Pancreas (tissue), 10 donors: ENCODE results near the gene CCDC159. TPM values are rescaled to one million over a fixed set of nuclear protein-coding genes. Genes with fewer than 3 reads are reported as not detected.
"Not testable (repeated sequence)": the region's sequence is repeated elsewhere in the genome, so short reads cannot be mapped to it uniquely, and the experiment has no call there.

Source experiments
- ATAC-seq, 4 donors: fragments of 200-7000 bp; cut with Tn5 transposase; one replicate each; pipeline versions ENCODE4 v1.8.0 to v1.9.1; 2020; ENCODE audit warnings: mild to moderate bottlenecking in 4 of 4, moderate library complexity in 4 of 4
- DNase-seq, 6 donors: peaks; one replicate each; pipeline ENCODE4 v3.0.0-alpha.2; 2020
- FAIRE-seq: peaks from 2 replicates; lab custom pipeline; 2012; peaks lifted over from hg19 to GRCh38; lab: Jason Lieb, UNC
- H3K27ac ChIP-seq, 4 donors: fragments of 200-600 bp; sonication (generic); 1 replicate in 3 of 4; 2 replicates in 1 of 4; pipeline versions ENCODE4 v1.5.0 to v1.8.0; 2020
- H3K27me3 ChIP-seq, 4 donors: fragments of 200-600 bp; one replicate each; pipeline ENCODE4 v1.8.0; 2021
- H3K36me3 ChIP-seq, 3 donors: fragments of 200-600 bp; sonication (generic) in 1 of 3; one replicate each; pipeline versions ENCODE4 v1.5.0 to v1.8.0; 2020 to 2021
- H3K4me1 ChIP-seq, 3 donors: fragments of 200-600 bp; one replicate each; pipeline ENCODE4 v1.8.0; 2021
- H3K4me3 ChIP-seq, 4 donors: fragments of 200-600 bp; sonication (generic) in 2 of 4; one replicate each; pipeline versions ENCODE4 v1.5.0 to v1.8.0; 2020 to 2021
- H3K9me3 ChIP-seq, 4 donors: fragments of 200-600 bp; one replicate each; pipeline ENCODE4 v1.8.0; 2021
- WGBS, 2 donors: extraction: QIAGEN DNeasy Blood & Tissue Kit; methylation state at CpG; one replicate each; pipeline ENCODE4 v1.1.7; 2013; 5-methylcytosine and 5-hydroxymethylcytosine counted together
- intact Hi-C, 3 donors: fragments of 100-400 bp; cut with DNase I; formaldehyde crosslinking; loops; one replicate each; pipeline versions ENCODE4 v1.11.1 to v1.14.2; 2022
- polyA plus RNA-seq, 2 donors: library from polyadenylated mRNA; stranded (reverse); fragments of 200-250 nt; gene quantifications; one replicate each; pipeline ENCODE4 v1.2.3, GENCODE V29; 2013
- total RNA-seq, 6 donors: library from RNA; stranded (reverse); fragmentation: NEBNext Ultra II Directional in 4 of 6; extraction: Animal tissue kit (Norgen Biotek cat#: 25700) in 4 of 6; gene quantifications; one replicate each; pipeline versions ENCODE4 v1.2.1 to v1.2.4, GENCODE V29; 2021 to 2023
- TF ChIP-seq, protein P1 (sequence below), 4 donors: fragments of 200-600 bp; sonication (generic) in 3 of 4; IDR thresholded peaks; one replicate each; pipeline versions ENCODE4 v1.5.0 to v1.8.0; 2021; ENCODE audit warnings: antibody characterized with exemption in 4 of 4
- donor health status: healthy with polysubstance abuse.
- donor health status: DM: no; HTN: no; CAD: no; lungs with moderate emphysema.
- donor health status: DM: no; HTN: no; CAD: no.
- donor health status: control.
- donor health status: control.
- donor health status: Bipolar disorder and iron deficiency.
- donor health status: DM: yes; HTN: yes; CAD: no.
- donor health status: DM: no; HTN: no; CAD: no.
- donor health status: DM: no; HTN: no; CAD: no.
- donor health status: DM: yes; HTN: yes; CAD: no.

Gene CCDC159
- total and polyA plus RNA-seq, 8 donors: 11.6 to 106 (median 15.6) TPM

DNA sequence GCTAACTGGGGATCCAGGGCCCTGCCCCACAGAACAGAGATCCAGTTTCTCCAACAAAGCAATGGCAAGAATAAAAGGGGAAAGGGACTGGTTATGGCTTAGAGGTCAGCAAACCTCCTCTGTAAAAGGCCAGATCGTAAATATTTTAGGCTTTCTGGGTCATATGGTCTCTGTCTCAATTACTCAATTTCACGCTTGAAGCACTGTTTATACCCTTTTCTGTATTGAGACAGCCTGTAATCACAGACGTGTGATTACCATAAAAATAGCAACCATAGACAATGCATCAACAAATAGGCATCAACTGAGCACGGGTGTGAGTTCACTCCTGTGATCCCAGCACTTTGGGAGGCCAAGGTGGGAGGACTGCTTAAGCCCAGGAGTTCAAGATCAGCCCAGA lies 16.2 kb upstream of the CCDC159 start:
- Histone ChIP-seq H3K4me1 (no peaks in the 10 kb centered on the region), H3K9me3 (no peaks in the 10 kb centered on the region), H3K27ac (no peak overlapping the region), H3K36me3 (peaks cover 4 to 74% (median 19%) of the 10 kb centered on the region in 3 donors), H3K27me3 (no peaks in the 10 kb centered on the region), H3K4me3 (no peak overlapping the region)
- FAIRE-seq: no peak
- no peak for ATAC-seq
- WGBS, 2 donors: 88% methylated on average over 4 of the region's 4 CpGs
- TF ChIP-seq, protein P1, sequence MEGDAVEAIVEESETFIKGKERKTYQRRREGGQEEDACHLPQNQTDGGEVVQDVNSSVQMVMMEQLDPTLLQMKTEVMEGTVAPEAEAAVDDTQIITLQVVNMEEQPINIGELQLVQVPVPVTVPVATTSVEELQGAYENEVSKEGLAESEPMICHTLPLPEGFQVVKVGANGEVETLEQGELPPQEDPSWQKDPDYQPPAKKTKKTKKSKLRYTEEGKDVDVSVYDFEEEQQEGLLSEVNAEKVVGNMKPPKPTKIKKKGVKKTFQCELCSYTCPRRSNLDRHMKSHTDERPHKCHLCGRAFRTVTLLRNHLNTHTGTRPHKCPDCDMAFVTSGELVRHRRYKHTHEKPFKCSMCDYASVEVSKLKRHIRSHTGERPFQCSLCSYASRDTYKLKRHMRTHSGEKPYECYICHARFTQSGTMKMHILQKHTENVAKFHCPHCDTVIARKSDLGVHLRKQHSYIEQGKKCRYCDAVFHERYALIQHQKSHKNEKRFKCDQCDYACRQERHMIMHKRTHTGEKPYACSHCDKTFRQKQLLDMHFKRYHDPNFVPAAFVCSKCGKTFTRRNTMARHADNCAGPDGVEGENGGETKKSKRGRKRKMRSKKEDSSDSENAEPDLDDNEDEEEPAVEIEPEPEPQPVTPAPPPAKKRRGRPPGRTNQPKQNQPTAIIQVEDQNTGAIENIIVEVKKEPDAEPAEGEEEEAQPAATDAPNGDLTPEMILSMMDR (IDR thresholded peaks at IDR 0.05): no peak
- intact Hi-C loops: no loop called here
- DNase-seq: no peak

DNA sequence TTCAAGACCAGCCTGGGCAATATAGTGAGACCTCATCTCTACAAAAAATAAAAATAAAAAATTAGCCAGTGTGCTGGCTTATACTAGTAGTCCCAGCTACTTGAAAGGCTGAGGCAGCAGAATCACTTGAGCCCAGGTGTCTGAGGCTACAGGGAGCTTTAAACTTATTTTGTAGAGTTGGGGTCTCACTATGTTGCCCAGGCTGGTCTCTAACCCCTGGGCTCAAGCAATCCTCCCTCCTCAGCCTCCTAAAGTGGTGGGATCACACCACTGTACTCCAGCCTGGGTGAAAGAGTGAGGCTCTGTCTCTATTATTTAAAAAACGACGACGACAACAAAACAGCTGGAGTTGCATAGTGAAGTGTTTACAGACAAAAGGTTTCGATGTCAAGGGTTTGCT lies 14.8 kb upstream of the CCDC159 start:
- TF ChIP-seq, protein P1 (IDR thresholded peaks at IDR 0.05): no peak
- Histone ChIP-seq H3K36me3 (peaks cover 7 to 76% (median 31%) of the 10 kb centered on the region in 3 donors), H3K9me3 (no peaks in the 10 kb centered on the region), H3K4me1 (no peaks in the 10 kb centered on the region), H3K27me3 (no peaks in the 10 kb centered on the region), H3K4me3 (no peak overlapping the region), H3K27ac (no peak overlapping the region)
- intact Hi-C loops: no loop called here
- FAIRE-seq (no peak), DNase-seq (no peak), ATAC-seq (no peak)
- 85 to 87% methylated on average over 4 of the region's 4 CpGs for WGBS, 2 donors

DNA sequence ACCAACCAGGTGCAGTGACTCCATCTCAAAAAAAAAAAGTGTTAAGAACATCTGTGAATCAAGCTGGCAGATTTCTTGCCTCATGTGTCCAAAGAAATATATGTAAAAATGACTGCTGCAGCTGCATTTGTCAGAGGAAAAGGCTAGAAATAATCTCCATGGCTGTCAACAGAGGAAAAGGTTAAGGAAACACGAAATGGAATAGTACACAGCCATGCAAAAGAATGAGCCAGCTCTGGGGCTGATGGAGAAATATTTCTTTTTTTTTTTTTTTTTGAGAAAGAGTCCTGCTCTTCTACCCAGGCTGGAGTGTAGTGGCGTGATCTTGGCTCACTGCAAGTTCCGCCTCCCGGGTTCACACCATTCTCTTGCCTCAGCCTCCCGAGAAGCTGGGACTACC lies 13.5 kb upstream of the CCDC159 start:
- peaks cover 7 to 70% (median 23%) of the 10 kb centered on the region in 3 donors for H3K36me3 ChIP-seq
- H3K9me3 ChIP-seq: no peaks in the 10 kb centered on the region
- H3K27me3 ChIP-seq: no peaks in the 10 kb centered on the region
- DNase-seq (no peak), FAIRE-seq (no peak), ATAC-seq (no peak)
- H3K27ac ChIP-seq: no peak overlapping the region
- TF ChIP-seq, protein P1 (IDR thresholded peaks at IDR 0.05): no peak
- no peaks in the 10 kb centered on the region for H3K4me1 ChIP-seq
- intact Hi-C loops: no loop called here
- H3K4me3 ChIP-seq: no peak overlapping the region
- 95 to 98% methylated on average over 5 of the region's 5 CpGs for WGBS, 2 donors

DNA sequence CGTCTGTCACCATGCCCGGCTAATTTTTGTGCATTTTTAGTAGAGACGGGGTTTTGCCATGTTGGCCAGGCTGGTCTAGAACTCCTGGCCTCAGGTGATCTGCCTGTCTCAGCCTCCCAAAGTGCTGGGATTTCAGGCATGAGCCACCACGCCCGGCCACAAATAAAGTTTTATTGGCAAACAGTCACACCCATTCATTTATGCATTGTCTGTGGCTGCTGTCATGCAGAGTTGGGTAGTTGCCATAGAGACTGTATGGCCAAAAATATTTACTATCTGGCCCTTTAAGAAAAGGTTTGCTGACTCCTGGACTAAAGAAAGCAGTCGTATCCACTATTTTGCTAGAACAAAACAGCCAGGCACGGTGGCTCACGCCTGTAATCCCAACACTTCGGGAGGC lies 12.5 kb upstream of the CCDC159 start:
- FAIRE-seq, H3K27me3 ChIP-seq, H3K9me3 ChIP-seq, H3K4me3 ChIP-seq, H3K27ac ChIP-seq, intact Hi-C loops, ATAC-seq, H3K4me1 ChIP-seq: not testable (repeated sequence)
- 85 to 87% methylated on average over 9 of the region's 9 CpGs for WGBS, 2 donors
- peak in 1 of 6 donors; percentile 4 for DNase-seq
- H3K36me3 ChIP-seq: peaks cover 7 to 60% (median 23%) of the 10 kb centered on the region in 3 donors

DNA sequence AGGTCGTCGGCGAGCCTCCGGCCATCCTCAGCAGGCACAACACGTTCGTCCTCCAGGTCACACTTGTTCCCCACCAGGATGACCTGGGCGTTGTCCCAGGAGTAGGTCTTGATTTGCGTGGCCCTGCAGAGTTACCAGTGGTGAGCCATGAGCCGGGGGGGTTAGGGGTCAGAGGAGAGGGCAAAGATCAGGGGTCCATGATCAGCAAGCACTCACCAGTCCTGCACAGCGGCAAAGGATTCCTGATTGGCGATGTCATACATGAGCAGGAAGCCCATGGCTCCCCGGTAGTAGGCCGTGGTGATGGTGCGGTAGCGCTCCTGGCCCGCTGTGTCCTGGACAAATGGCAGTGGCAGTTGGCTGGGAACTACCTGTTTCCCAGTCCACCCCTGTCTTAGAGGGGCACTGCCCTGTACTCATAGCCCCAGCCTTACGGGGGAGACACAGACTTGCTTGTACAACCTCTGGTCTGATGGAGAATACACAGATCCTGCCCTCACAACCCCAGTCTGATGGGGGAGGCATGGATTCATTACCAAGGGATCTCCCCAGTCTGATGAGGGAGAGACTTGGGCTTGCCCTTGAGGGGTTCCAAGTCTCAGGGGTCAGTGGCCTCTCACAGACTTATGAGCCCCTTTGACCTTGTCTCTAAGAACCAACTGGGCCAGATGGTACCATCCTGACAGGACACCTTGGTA lies 10.7 kb upstream of the CCDC159 start:
- TF ChIP-seq, protein P1 (IDR thresholded peaks at IDR 0.05): no peak
- whole genome bisulfite sequencing, 2 donors: 94 to 97% methylated on average over 17 of the region's 17 CpGs

More for the DNA sequence above, 10.7 kb upstream of the CCDC159 start:
- ATAC-seq: no peak
- peaks cover 0 to 5% (median 4%) of the 10 kb centered on the region in 3 donors for H3K4me1 ChIP-seq
- no peak for DNase-seq
- FAIRE-seq: no peak
- H3K36me3 ChIP-seq: peaks cover 7 to 55% (median 23%) of the 10 kb centered on the region in 3 donors
- no peak overlapping the region for H3K4me3 ChIP-seq
- H3K27ac ChIP-seq: no peak overlapping the region
- no peaks in the 10 kb centered on the region for H3K9me3 ChIP-seq
- H3K27me3 ChIP-seq: no peaks in the 10 kb centered on the region
- intact Hi-C loops: no loop called here
